Measurements from ENCODE around the gene RAP2C.
"Not testable (repeated sequence)": the region's sequence is repeated elsewhere in the genome, so short reads cannot be mapped to it uniquely, and the experiment has no call there.

The RAP2C gene

DNA sequence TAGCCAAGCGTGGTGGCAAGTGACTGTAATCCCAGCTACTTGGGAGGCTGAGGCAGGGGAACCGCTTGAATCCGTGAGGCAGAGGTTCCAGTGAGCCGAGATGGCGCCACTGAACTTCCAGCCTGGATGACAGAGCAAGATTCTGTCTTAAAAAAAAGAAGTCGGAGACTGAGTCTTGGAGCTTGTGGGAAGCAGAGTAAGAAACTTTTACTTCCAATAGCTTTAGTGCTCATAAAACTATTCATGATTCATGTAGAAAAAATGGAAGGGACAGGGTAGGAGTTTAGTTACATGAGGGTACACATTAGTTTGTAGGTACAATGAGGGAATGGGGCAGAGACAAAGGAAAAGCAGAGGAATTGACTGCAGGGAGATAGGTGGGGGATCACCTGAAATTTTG, 19.3 kb downstream of the RAP2C start:
- no peak for DNase-seq (ENCODE audit: low read depth)

GRCh38 chrX:132193872-132194574, 25.2 kb downstream of the RAP2C start:
- DNase-seq (ENCODE audit: low read depth), result no peak

GRCh38 chrX:132191938-132192337, 27.3 kb downstream of the RAP2C start:
- DNase-seq (ENCODE audit: low read depth), result no peak

DNA sequence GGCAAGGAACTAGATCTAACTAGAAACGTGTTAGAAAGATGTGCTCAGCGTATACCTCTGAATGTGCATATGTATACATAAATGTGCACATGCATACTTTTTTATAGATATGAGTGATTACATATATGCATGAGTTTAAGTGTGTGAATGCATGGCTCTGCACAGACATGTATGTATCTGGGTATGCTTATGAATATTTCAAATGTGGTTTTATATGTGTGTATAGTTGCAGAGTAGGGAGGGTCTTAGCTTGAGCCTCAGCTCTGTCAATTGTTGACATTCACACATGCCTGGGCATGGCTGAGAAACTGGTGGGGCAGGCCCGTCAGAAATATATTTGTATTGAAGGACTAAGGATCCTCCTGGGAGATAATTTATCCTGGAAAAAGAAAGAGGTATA, 31.1 kb downstream of the RAP2C start:
- DNase-seq (ENCODE audit: low read depth), result no peak

- no peak for DNase-seq (ENCODE audit: low read depth)
These were observed 31.8 kb downstream of the RAP2C start for GRCh38 chrX:132187451-132187850.

DNA sequence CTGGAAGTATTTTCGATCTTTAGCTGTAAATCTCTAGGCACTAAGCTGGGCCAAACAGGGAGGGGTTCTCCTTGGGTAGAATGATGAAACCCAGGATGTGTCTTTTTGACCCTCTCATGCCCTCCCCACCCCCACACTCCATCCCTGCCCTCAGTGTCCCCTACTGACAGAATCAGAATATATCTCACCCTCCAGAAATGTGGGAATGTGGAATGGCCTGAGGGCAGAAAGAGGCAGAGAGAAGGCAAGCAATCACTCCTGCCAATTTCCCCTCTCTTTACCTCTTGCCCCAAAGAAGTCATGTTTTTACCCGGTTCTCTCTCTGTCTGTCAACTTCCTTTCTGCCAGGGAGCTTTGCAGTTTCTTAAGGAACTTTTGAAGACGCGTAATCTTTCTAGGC, 34.4 kb downstream of the RAP2C start:
- DNase-seq (ENCODE audit: low read depth), result no peak

- DNase-seq (ENCODE audit: low read depth), result no peak
These were observed 37.9 kb downstream of the RAP2C start for GRCh38 chrX:132181364-132181763.

GRCh38 chrX:132180929-132181328, 38.3 kb downstream of the RAP2C start:
- no peak for DNase-seq (ENCODE audit: low read depth)

- DNase-seq (ENCODE audit: low read depth), result no peak
These were observed 45.6 kb downstream of the RAP2C start for GRCh38 chrX:132173647-132174046.

DNA sequence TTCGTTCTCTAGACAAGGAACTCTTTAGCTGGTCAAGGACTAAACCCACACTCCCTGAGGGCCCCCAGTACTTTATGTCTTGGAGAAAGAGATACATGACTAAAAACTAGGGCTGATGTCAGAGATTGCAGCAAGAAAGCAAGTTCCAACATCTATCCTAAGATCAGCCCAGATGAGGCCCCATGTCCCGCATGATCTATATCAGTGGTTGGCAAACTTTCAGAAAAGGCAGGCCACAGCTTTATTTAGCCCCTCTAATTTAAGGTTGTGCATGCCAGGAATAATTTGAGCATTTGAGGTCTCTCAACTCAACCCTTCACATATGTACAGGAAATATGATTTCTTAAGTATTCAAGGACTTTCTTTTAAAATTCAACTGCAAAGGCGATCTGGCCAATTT, 47.4 kb downstream of the RAP2C start:
- DNase-seq (ENCODE audit: low read depth), result no peak

- no peak for DNase-seq (ENCODE audit: low read depth)
These were observed 47.8 kb downstream of the RAP2C start for GRCh38 chrX:132171478-132171877.

DNA sequence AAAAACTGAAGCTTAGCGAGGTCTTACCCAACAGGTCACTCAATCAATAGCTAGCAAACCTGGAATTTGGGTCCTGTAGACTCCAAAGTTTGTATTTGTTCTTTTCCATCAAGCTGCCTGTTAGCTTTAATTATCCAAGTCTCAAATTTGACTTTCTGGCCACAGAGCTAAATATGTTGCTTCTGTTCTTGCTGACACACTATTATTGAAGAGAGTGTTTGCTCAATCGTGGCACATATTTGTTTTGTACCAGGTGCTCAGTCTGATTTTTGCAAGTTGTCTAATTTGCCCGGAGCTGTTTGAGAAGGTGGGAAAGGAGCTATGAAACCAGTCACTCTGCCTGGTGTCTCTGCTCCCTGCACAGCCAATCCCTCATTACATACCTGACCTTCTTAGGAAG, 49.7 kb downstream of the RAP2C start:
- no peak for DNase-seq (ENCODE audit: low read depth)

GRCh38 chrX:132165651-132166050, 53.6 kb downstream of the RAP2C start:
- DNase-seq (ENCODE audit: low read depth), result no peak

DNA sequence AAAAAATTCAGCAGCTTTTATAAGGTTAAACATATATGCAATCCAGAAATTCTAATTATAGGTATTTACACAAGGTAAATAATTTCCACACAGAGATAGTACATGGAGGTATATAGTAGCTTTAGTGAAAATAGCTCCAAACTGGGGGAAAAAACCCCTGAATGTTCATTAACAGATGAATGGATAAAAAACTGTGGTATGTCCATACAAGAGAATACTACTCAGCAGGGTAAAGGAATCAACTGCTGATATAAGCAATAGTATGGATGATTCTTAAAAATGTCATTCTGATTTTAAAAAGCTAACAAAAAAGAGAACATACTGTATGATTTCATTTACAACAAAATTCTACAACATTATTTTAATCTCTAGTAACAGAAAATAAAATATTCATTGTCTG, 54.2 kb downstream of the RAP2C start:
- DNase-seq (ENCODE audit: low read depth), result no peak

DNA sequence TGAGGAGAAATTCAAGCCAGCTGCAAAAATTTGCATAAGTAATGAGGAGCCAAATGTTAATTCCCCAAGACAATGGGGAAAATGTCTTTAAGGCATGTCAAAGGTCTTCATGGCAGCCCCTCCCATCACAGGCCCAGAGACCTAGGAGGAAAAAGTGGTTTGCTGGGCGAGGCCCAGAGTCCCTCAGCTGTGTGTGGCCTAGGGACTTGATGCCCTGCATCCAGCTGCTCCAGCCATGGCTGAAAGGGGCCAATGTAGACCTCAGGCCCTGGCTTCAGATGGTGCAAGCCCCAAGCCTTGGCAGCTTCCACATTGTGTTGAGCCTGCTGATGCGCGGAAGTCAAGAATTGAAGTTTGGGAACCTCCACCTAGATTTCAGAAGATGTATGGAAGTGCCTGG, 56.2 kb downstream of the RAP2C start:
- not testable (repeated sequence) for DNase-seq (ENCODE audit: low read depth)

DNA sequence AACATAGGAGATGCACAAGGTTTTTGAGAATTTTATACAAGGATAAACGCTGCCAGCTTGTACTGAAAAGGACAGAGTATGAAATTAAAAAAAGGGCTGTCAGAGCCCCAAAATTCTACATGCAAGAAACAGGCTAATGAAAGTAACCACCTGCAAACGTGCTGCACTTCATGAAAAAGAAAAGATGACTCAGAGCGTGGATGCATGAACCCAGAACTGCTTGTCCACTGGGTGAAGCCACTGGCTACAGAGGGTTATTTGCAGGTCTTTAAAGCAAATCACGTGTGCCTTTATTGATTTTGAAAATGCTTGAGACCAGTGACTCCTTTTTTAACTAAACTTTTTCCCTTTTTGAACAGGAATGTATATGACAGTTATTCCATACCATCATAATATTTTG, 66.1 kb downstream of the RAP2C start:
- no peak for DNase-seq (ENCODE audit: low read depth)

Data from stimulated activated CD8-positive, alpha-beta memory T cell treated with anti-CD3 and anti-CD28 coated beads, Interleukin-15, amount 100 ng/mL, for 1 hour (primary cell).